Measurements from ENCODE around the gene TMEM223. TPM values are rescaled to one million over a fixed set of nuclear protein-coding genes. Genes with fewer than 3 reads are reported as not detected.
A peak's percentile ranks its signal among the peaks of the same experiment; 100 is the strongest.

Gene TMEM223
- total RNA-seq, 1 experiment from 2014 or later, result 22.2 TPM

DNA sequence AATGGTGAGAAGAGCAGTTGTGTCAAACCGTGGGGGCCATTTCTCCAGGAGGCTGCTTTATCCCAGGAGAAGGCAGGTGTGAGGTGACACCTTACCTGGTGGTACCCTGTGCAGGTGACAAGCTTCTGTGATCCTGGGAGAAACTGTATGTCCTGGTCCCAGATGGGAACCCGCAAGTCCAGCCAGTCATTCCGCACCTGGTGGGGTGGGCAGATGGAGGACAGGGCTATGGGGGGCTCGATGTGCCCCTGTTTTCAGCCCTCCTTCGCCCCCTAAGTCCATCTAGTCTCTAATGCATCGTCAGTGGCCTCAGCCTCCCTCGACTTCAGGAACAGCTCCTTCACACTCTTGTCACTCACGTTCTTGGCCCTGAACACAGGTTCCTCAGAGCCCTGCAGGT, 43.5 kb upstream of the TMEM223 start:
- H3K79me2 ChIP-seq (ENCODE audit: insufficient read depth, low read length), result peaks cover 11% of the 10 kb centered on the region; the same call in 1 of the 2 replicates
- no peak overlapping the region for H3K9ac ChIP-seq (ENCODE audit: extremely low read depth, insufficient read length, low read length)
- H3K14ac ChIP-seq (ENCODE audit: insufficient read depth, low read length), result no peak overlapping the region
- no peak overlapping the region for H4K91ac ChIP-seq (ENCODE audit: insufficient read length, low read depth, low read length)
- TF ChIP-seq, protein P1, sequence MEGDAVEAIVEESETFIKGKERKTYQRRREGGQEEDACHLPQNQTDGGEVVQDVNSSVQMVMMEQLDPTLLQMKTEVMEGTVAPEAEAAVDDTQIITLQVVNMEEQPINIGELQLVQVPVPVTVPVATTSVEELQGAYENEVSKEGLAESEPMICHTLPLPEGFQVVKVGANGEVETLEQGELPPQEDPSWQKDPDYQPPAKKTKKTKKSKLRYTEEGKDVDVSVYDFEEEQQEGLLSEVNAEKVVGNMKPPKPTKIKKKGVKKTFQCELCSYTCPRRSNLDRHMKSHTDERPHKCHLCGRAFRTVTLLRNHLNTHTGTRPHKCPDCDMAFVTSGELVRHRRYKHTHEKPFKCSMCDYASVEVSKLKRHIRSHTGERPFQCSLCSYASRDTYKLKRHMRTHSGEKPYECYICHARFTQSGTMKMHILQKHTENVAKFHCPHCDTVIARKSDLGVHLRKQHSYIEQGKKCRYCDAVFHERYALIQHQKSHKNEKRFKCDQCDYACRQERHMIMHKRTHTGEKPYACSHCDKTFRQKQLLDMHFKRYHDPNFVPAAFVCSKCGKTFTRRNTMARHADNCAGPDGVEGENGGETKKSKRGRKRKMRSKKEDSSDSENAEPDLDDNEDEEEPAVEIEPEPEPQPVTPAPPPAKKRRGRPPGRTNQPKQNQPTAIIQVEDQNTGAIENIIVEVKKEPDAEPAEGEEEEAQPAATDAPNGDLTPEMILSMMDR (conservative IDR thresholded peaks at IDR 0.05), result no peak
- H2BK15ac ChIP-seq (ENCODE audit: low read depth, low read length), result no peak overlapping the region
- no peaks in the 10 kb centered on the region for H3K27me3 ChIP-seq (ENCODE audit: insufficient read depth, low read length)
- no peak overlapping the region for H2BK120ac ChIP-seq (ENCODE audit: low read depth, low read length, poor library complexity, severe bottlenecking)
- H3T11ph ChIP-seq (ENCODE audit: low read length), result no peak overlapping the region
- peaks cover 19% of the 10 kb centered on the region for H3K23me2 ChIP-seq (ENCODE audit: insufficient read length, low read depth, low read length, poor library complexity, severe bottlenecking)
- no peaks in the 10 kb centered on the region; the same call in 1 of the 2 replicates for H3K27me3 Mint-ChIP-seq (ENCODE audit: low read depth)
- H3K27ac Mint-ChIP-seq, result no peak overlapping the region; a peak in 1 of 7 replicates
- H4K5ac ChIP-seq (ENCODE audit: insufficient read length, low read depth, low read length), result no peak overlapping the region
- no peak overlapping the region for H2BK12ac ChIP-seq (ENCODE audit: insufficient read length, low read depth, low read length)
- H3K4me1 ChIP-seq (ENCODE audit: insufficient read depth, low read length), result no peaks in the 10 kb centered on the region
- H3K4me3 Mint-ChIP-seq, result peak overlapping the region in 1 of 2 experiments; percentile 34; a peak in 2 of 5 replicates
- H3K23ac ChIP-seq (ENCODE audit: insufficient read length, low read depth, low read length), result no peak overlapping the region
- no peak overlapping the region for H2BK5ac ChIP-seq (ENCODE audit: insufficient read length, low read length)
- H3K9me3 ChIP-seq (ENCODE audit: control insufficient read depth, low read depth, low read length), result no peaks in the 10 kb centered on the region
- H4K8ac ChIP-seq (replicated peaks; ENCODE audit: insufficient read length, low read depth, low read length), result no peak overlapping the region
- no peak overlapping the region for H3K56ac ChIP-seq (ENCODE audit: insufficient read length, low read depth, low read length)
- no peak overlapping the region for H3K18ac ChIP-seq (ENCODE audit: insufficient read length, low read depth, low read length)
- H2AK5ac ChIP-seq (ENCODE audit: insufficient read length, low read length), result no peak overlapping the region
- H3K27ac ChIP-seq (ENCODE audit: insufficient read length, low read depth, low read length), result no peak overlapping the region
- H2AFZ ChIP-seq (ENCODE audit: low read length), result no peak overlapping the region
- H2BK20ac ChIP-seq (ENCODE audit: low read depth, low read length, poor library complexity, severe bottlenecking), result no peak overlapping the region
- no peak overlapping the region for H3K4me2 ChIP-seq (ENCODE audit: insufficient read depth, insufficient read length, low read length)
- peaks cover 0 to 4% of the 10 kb centered on the region in 2 experiments; a peak in 3 of 5 replicates for H3K9me3 Mint-ChIP-seq
- no CpG with 5 or more reads among the region's 8 CpGs for WGBS (ENCODE audit: extremely low coverage, insufficient read length, low lambda C conversion rate)
- no peak for DNase-seq
- no peak overlapping the region for H3K4ac ChIP-seq (ENCODE audit: low read depth, low read length)
- H3K36me3 Mint-ChIP-seq (ENCODE audit: insufficient read depth in 1 of 3, low read depth in 3 of 3), result peaks cover 35 to 58% (median 54%) of the 10 kb centered on the region in 3 experiments
- H4K20me1 ChIP-seq (ENCODE audit: control insufficient read depth, insufficient read depth, insufficient read length), result no peaks in the 10 kb centered on the region
- peaks cover 3% of the 10 kb centered on the region for H3K79me1 ChIP-seq (ENCODE audit: insufficient read depth, low read depth, low read length, poor library complexity, severe bottlenecking)
- peaks cover 19 to 33% of the 10 kb centered on the region in 2 experiments for H3K4me1 Mint-ChIP-seq

Measured in H9 (cell line).